NB4 (cell line): ENCODE measurements around the gene OLFML2A.

Experiments used
- MYC ChIP-seq: IDR thresholded peaks from 2 replicates; pipeline ENCODE4 v1.6.1; 2011; ENCODE audit warnings: low read depth, low read length
- POLR2A ChIP-seq: IDR thresholded peaks from 2 replicates; pipeline ENCODE4 v1.6.1; 2011; ENCODE audit warnings: mild to moderate bottlenecking; ENCODE audit not compliant: insufficient read length; ENCODE audit errors: extremely low read depth
- TF ChIP-seq, protein P1 (sequence below): IDR thresholded peaks from one replicate; pipeline ENCODE4 v1.5.1; 2012; ENCODE audit warnings: low read depth, low read length
- TF ChIP-seq, protein P2 (sequence below): IDR thresholded peaks from 2 replicates; pipeline ENCODE4 v1.6.1; 2011; ENCODE audit warnings: low read depth, low read length

DNA sequence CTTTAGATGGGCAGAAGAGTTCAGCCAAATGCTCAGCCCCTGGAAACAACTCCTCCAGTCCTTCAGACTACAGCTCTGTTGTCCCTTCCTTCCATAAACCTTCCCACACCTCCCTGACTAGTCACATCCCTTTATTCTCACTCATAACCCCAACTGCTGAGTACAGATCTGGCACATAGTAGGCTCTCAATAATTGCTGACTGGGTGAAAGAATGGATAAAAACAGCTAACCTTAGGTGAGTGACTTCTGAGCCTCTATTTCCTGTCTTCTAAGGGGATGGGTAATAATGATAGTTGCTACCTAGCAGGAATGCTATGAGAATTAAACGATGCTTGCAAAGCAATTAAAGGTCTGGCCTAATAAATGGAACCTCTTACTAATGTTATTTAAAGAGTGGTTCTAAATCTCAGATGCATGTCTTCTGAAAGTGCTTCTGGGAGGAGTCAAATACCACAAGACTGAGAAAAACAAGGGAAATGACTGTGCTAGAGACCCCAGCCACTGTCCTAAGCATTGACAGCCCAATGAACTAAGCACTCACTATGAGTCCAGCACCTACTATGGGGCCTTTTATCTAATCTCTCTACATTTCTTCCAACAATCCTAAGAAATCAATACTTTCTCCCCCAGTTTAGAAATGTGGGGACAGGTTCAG lies 3.3 kb upstream of the OLFML2A start:
- TF ChIP-seq, protein P1, sequence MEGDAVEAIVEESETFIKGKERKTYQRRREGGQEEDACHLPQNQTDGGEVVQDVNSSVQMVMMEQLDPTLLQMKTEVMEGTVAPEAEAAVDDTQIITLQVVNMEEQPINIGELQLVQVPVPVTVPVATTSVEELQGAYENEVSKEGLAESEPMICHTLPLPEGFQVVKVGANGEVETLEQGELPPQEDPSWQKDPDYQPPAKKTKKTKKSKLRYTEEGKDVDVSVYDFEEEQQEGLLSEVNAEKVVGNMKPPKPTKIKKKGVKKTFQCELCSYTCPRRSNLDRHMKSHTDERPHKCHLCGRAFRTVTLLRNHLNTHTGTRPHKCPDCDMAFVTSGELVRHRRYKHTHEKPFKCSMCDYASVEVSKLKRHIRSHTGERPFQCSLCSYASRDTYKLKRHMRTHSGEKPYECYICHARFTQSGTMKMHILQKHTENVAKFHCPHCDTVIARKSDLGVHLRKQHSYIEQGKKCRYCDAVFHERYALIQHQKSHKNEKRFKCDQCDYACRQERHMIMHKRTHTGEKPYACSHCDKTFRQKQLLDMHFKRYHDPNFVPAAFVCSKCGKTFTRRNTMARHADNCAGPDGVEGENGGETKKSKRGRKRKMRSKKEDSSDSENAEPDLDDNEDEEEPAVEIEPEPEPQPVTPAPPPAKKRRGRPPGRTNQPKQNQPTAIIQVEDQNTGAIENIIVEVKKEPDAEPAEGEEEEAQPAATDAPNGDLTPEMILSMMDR = no peak
- TF ChIP-seq, protein P2, sequence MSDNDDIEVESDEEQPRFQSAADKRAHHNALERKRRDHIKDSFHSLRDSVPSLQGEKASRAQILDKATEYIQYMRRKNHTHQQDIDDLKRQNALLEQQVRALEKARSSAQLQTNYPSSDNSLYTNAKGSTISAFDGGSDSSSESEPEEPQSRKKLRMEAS = no peak
- no peak for TF ChIP-seq POLR2A
- TF ChIP-seq MYC = no peak
